ENCODE results near the gene FIGNL2. TPM values are rescaled to one million over a fixed set of nuclear protein-coding genes. Genes with fewer than 3 reads are reported as not detected.

The FIGNL2 gene
- total RNA-seq, 1 experiment from 2014 or later, result 0.21 TPM

GRCh38 chr12:51829011-51829481, 19.5 kb downstream of the FIGNL2 start:
- peaks cover 11% of the 10 kb centered on the region for H3K27me3 ChIP-seq (replicated peaks; ENCODE audit: insufficient read depth, low read depth, low read length, poor library complexity)
- ChIA-PET CTCF (interaction anchor here (0.9 kb wide), 1 partner anchor 8 kb away, joined by 3 read pairs; no protein-coding TSS in a partner anchor), POLR2A (ENCODE audit: low non-redundant PET) (no interaction called here)
- no TSS peak for BruUV-seq (replicated peaks)
- intact Hi-C loops (cut with micrococcal nuclease; ENCODE audit: unreplicated experiment), result no loop called here
- H3K27ac ChIP-seq (ENCODE audit: low read depth, low read length, poor library complexity, severe bottlenecking), result no peak overlapping the region
- H3K9me3 ChIP-seq (ENCODE audit: low read depth, low read length, poor library complexity, severe bottlenecking), result no peaks in the 10 kb centered on the region
- no peak overlapping the region for H3K4me3 ChIP-seq (ENCODE audit: low read depth, low read length, poor library complexity, severe bottlenecking)
- TF ChIP-seq, protein P1, sequence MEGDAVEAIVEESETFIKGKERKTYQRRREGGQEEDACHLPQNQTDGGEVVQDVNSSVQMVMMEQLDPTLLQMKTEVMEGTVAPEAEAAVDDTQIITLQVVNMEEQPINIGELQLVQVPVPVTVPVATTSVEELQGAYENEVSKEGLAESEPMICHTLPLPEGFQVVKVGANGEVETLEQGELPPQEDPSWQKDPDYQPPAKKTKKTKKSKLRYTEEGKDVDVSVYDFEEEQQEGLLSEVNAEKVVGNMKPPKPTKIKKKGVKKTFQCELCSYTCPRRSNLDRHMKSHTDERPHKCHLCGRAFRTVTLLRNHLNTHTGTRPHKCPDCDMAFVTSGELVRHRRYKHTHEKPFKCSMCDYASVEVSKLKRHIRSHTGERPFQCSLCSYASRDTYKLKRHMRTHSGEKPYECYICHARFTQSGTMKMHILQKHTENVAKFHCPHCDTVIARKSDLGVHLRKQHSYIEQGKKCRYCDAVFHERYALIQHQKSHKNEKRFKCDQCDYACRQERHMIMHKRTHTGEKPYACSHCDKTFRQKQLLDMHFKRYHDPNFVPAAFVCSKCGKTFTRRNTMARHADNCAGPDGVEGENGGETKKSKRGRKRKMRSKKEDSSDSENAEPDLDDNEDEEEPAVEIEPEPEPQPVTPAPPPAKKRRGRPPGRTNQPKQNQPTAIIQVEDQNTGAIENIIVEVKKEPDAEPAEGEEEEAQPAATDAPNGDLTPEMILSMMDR (conservative IDR thresholded peaks at IDR 0.05; ENCODE audit: low read depth, low read length), result no peak
- TF ChIP-seq EZH2 (IDR thresholded peaks at IDR 0.05; ENCODE audit: borderline replicate concordance, low read depth, low read length, poor library complexity, severe bottlenecking), result no peak
- H3K36me3 ChIP-seq (ENCODE audit: insufficient read depth, low read length, poor library complexity, severe bottlenecking), result no peaks in the 10 kb centered on the region
- no peak for DNase-seq (ENCODE audit: low spot score)
- no peaks in the 10 kb centered on the region for H3K4me1 ChIP-seq (ENCODE audit: insufficient read depth, low read length, poor library complexity, severe bottlenecking)

- DNase-seq (ENCODE audit: low spot score), result no peak
- Histone ChIP-seq H3K9me3 (ENCODE audit: low read depth, low read length, poor library complexity, severe bottlenecking) (no peaks in the 10 kb centered on the region), H3K27ac (ENCODE audit: low read depth, low read length, poor library complexity, severe bottlenecking) (no peak overlapping the region), H3K36me3 (ENCODE audit: insufficient read depth, low read length, poor library complexity, severe bottlenecking) (no peaks in the 10 kb centered on the region), H3K4me1 (ENCODE audit: insufficient read depth, low read length, poor library complexity, severe bottlenecking) (no peaks in the 10 kb centered on the region), H3K4me3 (ENCODE audit: low read depth, low read length, poor library complexity, severe bottlenecking) (no peak overlapping the region), H3K27me3 (replicated peaks; ENCODE audit: insufficient read depth, low read depth, low read length, poor library complexity) (peaks cover 6% of the 10 kb centered on the region)
- CTCF ChIA-PET, result interaction anchor here (0.7 kb wide), 1 partner anchor 750 kb away, joined by 6 read pairs; no protein-coding TSS in a partner anchor
- BruUV-seq (replicated peaks), result no TSS peak
- POLR2A ChIA-PET (ENCODE audit: low non-redundant PET), result no interaction called here
- intact Hi-C loops (cut with micrococcal nuclease; ENCODE audit: unreplicated experiment), result no loop called here
- no peak for TF ChIP-seq EZH2 (IDR thresholded peaks at IDR 0.05; ENCODE audit: borderline replicate concordance, low read depth, low read length, poor library complexity, severe bottlenecking)
- TF ChIP-seq, protein P1 (conservative IDR thresholded peaks at IDR 0.05; ENCODE audit: low read depth, low read length), result no peak
Measured at GRCh38 chr12:51827925-51828818, 20.3 kb downstream of the FIGNL2 start.

- no peaks in the 10 kb centered on the region for H3K36me3 ChIP-seq (ENCODE audit: insufficient read depth, low read length, poor library complexity, severe bottlenecking)
- no peaks in the 10 kb centered on the region for H3K27me3 ChIP-seq (replicated peaks; ENCODE audit: insufficient read depth, low read depth, low read length, poor library complexity)
- no peak overlapping the region for H3K4me3 ChIP-seq (ENCODE audit: low read depth, low read length, poor library complexity, severe bottlenecking)
- no peak for DNase-seq (ENCODE audit: low spot score)
- ChIA-PET CTCF (no interaction called here), POLR2A (ENCODE audit: low non-redundant PET) (no interaction called here)
- intact Hi-C loops (cut with micrococcal nuclease; ENCODE audit: unreplicated experiment), result no loop called here
- BruUV-seq (replicated peaks), result no TSS peak
- H3K4me1 ChIP-seq (ENCODE audit: insufficient read depth, low read length, poor library complexity, severe bottlenecking), result no peaks in the 10 kb centered on the region
- TF ChIP-seq EZH2 (IDR thresholded peaks at IDR 0.05; ENCODE audit: borderline replicate concordance, low read depth, low read length, poor library complexity, severe bottlenecking), result no peak
- TF ChIP-seq, protein P1 (conservative IDR thresholded peaks at IDR 0.05; ENCODE audit: low read depth, low read length), result no peak
- H3K9me3 ChIP-seq (ENCODE audit: low read depth, low read length, poor library complexity, severe bottlenecking), result no peaks in the 10 kb centered on the region
- H3K27ac ChIP-seq (ENCODE audit: low read depth, low read length, poor library complexity, severe bottlenecking), result no peak overlapping the region
Measured at GRCh38 chr12:51826881-51827280, 21.6 kb downstream of the FIGNL2 start.

Data from A673 (cell line).